ENCODE results near the gene C1QTNF2.

- TF ChIP-seq REST (IDR thresholded peaks at IDR 0.05) = no peak
- no peak for TF ChIP-seq HNF4A (conservative IDR thresholded peaks at IDR 0.05)
- TF ChIP-seq CTCF (IDR thresholded peaks at IDR 0.05; ENCODE audit: low read depth, low read length, missing input control) = no peak
- TF ChIP-seq GABPA (IDR thresholded peaks at IDR 0.05 in 1 of 2, conservative IDR thresholded peaks at IDR 0.05 in 1 of 2) = no peak
Observed at GRCh38 chr5:160354666-160355065, 15.8 kb downstream of the C1QTNF2 start.
